HepG2 (cell line): ENCODE data around the gene PELI3. TPM values are rescaled to one million over a fixed set of nuclear protein-coding genes. Genes with fewer than 3 reads are reported as not detected.

Experiments
- ATAC-seq: fragments of 200-7000 bp; cut with Tn5 transposase; 3 replicates; pipeline ENCODE4 v1.9.1; 2020; ENCODE audit warnings: mild to moderate bottlenecking, moderate library complexity
- BruUV-seq: library from RNA; stranded (reverse); fragments of 400-500 nt; replicated peaks from 2 replicates; lab custom pipeline; 2021; lab: Mats Ljungman, UMichigan
- CTCF ChIA-PET: fragments of 300-600 bp; formaldehyde crosslinking; extraction: SDS; loops from one replicate; lab custom pipeline; 2021; ENCODE audit warnings: low total read pairs, inconsistent platforms, low intra/inter-chr PET ratio; lab: Yijun Ruan, JAX
- POLR2A ChIA-PET: fragments of 350-600 bp; sonication (Branson Sonifier 250); formaldehyde crosslinking; loops from one replicate; lab custom pipeline; 2020; ENCODE audit warnings: antibody characterized with exemption, inconsistent platforms; lab: Yijun Ruan, JAX
- DNase-seq: peaks from one replicate; pipeline ENCODE4 v3.0.0-alpha.2; 2015; ENCODE audit warnings: low spot score
- FAIRE-seq: peaks from 3 replicates; lab custom pipeline; 2011; peaks lifted over from hg19 to GRCh38; lab: Jason Lieb, UNC
- H2AFZ ChIP-seq: one replicate; pipeline ENCODE4 v1.6.1; 2011; ENCODE audit warnings: low read length, inconsistent platforms
- H3K27ac ChIP-seq: fragments of 300-600 bp; 3 replicates; pipeline ENCODE4 v1.8.0; 2011; ENCODE audit warnings: mixed run types, mild to moderate bottlenecking, mixed read lengths, low read length, inconsistent platforms; ENCODE audit not compliant: insufficient read depth; ENCODE audit errors: extremely low read length
- H3K27me3 ChIP-seq, 2 experiments: fragments of 200-600 bp in 1 of 2; 2 replicates in 1 of 2; 3 replicates in 1 of 2; pipeline versions ENCODE4 v1.6.0 to v1.8.0; 2011; ENCODE audit warnings: low read length in 2 of 2, mild to moderate bottlenecking in 2 of 2, moderate library complexity in 2 of 2, inconsistent platforms in 1 of 2; ENCODE audit not compliant: insufficient read depth in 2 of 2, control insufficient read depth in 1 of 2
- H3K36me3 ChIP-seq, 2 experiments: fragments of 200-600 bp in 1 of 2; replicated peaks in 1 of 2; 2 replicates in 1 of 2; 3 replicates in 1 of 2; pipeline versions ENCODE4 v1.5.1 to v1.8.0; 2011; ENCODE audit warnings: low read length in 2 of 2, inconsistent platforms in 1 of 2; ENCODE audit not compliant: insufficient read depth in 2 of 2, control insufficient read depth in 1 of 2
- H3K4me1 ChIP-seq: 2 replicates; pipeline ENCODE4 v1.5.1; 2012; ENCODE audit warnings: low read length, inconsistent platforms; ENCODE audit not compliant: insufficient read depth
- H3K4me2 ChIP-seq: 2 replicates; pipeline ENCODE4 v1.6.0; 2011; ENCODE audit warnings: low read depth, low read length, inconsistent platforms
- H3K4me3 ChIP-seq, 3 experiments: fragments of 200-600 bp in 1 of 3; sonication (generic), shearing (Covaris generic) in 1 of 3; replicated peaks in 1 of 3; 2 replicates each; pipeline ENCODE4 v1.5.1; 2011 to 2016; ENCODE audit warnings: low read length in 3 of 3, inconsistent platforms in 2 of 3, low read depth in 2 of 3, mild to moderate bottlenecking in 2 of 3, control low read depth in 1 of 3, mixed read lengths in 1 of 3; ENCODE audit not compliant: insufficient read depth in 1 of 3
- H3K79me2 ChIP-seq: one replicate; pipeline ENCODE4 v1.6.1; 2011; ENCODE audit warnings: low read length, inconsistent platforms; ENCODE audit not compliant: insufficient read depth
- H3K9ac ChIP-seq: 2 replicates; pipeline ENCODE4 v1.6.0; 2011; ENCODE audit warnings: mild to moderate bottlenecking, low read depth, low read length, inconsistent platforms; ENCODE audit not compliant: insufficient read depth
- H3K9me3 ChIP-seq: 2 replicates; pipeline ENCODE4 v1.5.1; 2012; ENCODE audit warnings: mild to moderate bottlenecking, low read length
- H4K20me1 ChIP-seq: 2 replicates; pipeline ENCODE4 v1.6.0; 2011; ENCODE audit warnings: inconsistent platforms, mild to moderate bottlenecking, low read length, moderate library complexity; ENCODE audit not compliant: insufficient read depth
- AGO2 ChIP-seq: fragments of 200-400 bp; formaldehyde crosslinking; optimal IDR thresholded peaks from 2 replicates; pipeline ENCODE3; 2017; ENCODE audit warnings: mild to moderate bottlenecking, low read depth, low read length, moderate library complexity
- NFE2L1 ChIP-seq: sonication (generic); formaldehyde crosslinking; IDR thresholded peaks from 2 replicates; pipeline ENCODE4 v1.4.0; 2020; ENCODE audit warnings: missing genetic modification reagents, mild to moderate bottlenecking, borderline replicate concordance
- ZBTB34 ChIP-seq: sonication (generic); formaldehyde crosslinking; IDR thresholded peaks from 2 replicates; pipeline ENCODE4 v1.8.0; 2022; ENCODE audit warnings: mild to moderate bottlenecking, missing genetic modification reagents
- ZNF12 ChIP-seq: sonication (generic); formaldehyde crosslinking; IDR thresholded peaks from 2 replicates; pipeline ENCODE4 v1.5.0; 2020; ENCODE audit warnings: missing genetic modification reagents
- ZNF143 ChIP-seq: sonication (generic); formaldehyde crosslinking; IDR thresholded peaks from 2 replicates; pipeline ENCODE4 v1.4.0; 2020; ENCODE audit warnings: missing genetic modification reagents
- WGBS: methylation state at CpG from one replicate; pipeline ENCODE4 v1.1.6; 2017; ENCODE audit warnings: low lambda C conversion rate; 5-methylcytosine and 5-hydroxymethylcytosine counted together
- in situ Hi-C: cut with HindIII; loops from 2 replicates; pipeline ENCODE4 v1.10.0; 2017; ENCODE audit warnings: low pct_unique_long_range_greater_than_20kb; ENCODE audit not compliant: extremely low pct_ligation_motif_present
- intact Hi-C: fragments of 100-400 bp; cut with micrococcal nuclease; formaldehyde crosslinking; loops from one replicate; pipeline ENCODE4 v1.10.0; 2022; ENCODE audit not compliant: unreplicated experiment
- polyA plus RNA-seq, 8 experiments: library from polyadenylated mRNA; depleted of rRNA in 3 of 8; stranded (reverse) in 7 of 8; unstranded in 1 of 8; fragments of >200 nt; fragmentation: Illumina TruSeq in 4 of 8; extraction: Trizol in 4 of 8; gene quantifications; 2 replicates each; pipeline versions ENCODE4 v1.2.1 to v1.2.3, GENCODE V29; 2011 to 2016; ENCODE audit warnings: low read depth in 4 of 8, missing spikeins in 1 of 8, mixed read lengths in 1 of 8; ENCODE audit not compliant: insufficient read depth in 1 of 8
- total RNA-seq, 5 experiments: library from RNA; depleted of rRNA; stranded (reverse); fragments of >200 nt; fragmentation: Illumina TruSeq; extraction: Trizol; gene quantifications; 2 replicates each; pipeline ENCODE4 v1.2.3, GENCODE V29; 2016; ENCODE audit warnings: low read depth in 1 of 5
- TF ChIP-seq, protein P1 (sequence below): sonication (generic); formaldehyde crosslinking; IDR thresholded peaks from 2 replicates; pipeline ENCODE4 v1.8.1; 2022; ENCODE audit warnings: low read depth, mild to moderate bottlenecking, missing genetic modification reagents

The PELI3 gene
- total and polyA plus RNA-seq, 2 of the 13 experiments (the other 11 are each of a cell fraction or from before 2014, with no cell fraction given), result 2.0 to 4.0 TPM

GRCh38 chr11:66473608-66474515 lies 7.2 kb downstream of the PELI3 start:
- FAIRE-seq (no peak), ATAC-seq (no peak), DNase-seq (no peak)
- Histone ChIP-seq H3K9ac (no peak overlapping the region), H3K79me2 (no peaks in the 10 kb centered on the region), H3K36me3 (peaks cover 0 to 2% of the 10 kb centered on the region in 2 experiments; a peak in 3 of 5 replicates), H3K4me1 (peaks cover 6% of the 10 kb centered on the region), H4K20me1 (no peaks in the 10 kb centered on the region), H3K27ac (no peak overlapping the region), H2AFZ (no peak overlapping the region), H3K27me3 (no peaks in the 10 kb centered on the region), H3K9me3 (no peaks in the 10 kb centered on the region), H3K4me3 (no peak overlapping the region), H3K4me2 (no peak overlapping the region)
- in situ Hi-C loops (no loop called here), intact Hi-C loops (no loop called here)
- POLR2A ChIA-PET, result no interaction called here
- 91% methylated on average over 5 of the region's 20 CpGs for WGBS
- CTCF ChIA-PET, result no interaction called here
- TF ChIP-seq ZNF12 (CRISPR knock-in tag), result no peak
- TF ChIP-seq AGO2, result peak; percentile 60
- TF ChIP-seq, protein P1, sequence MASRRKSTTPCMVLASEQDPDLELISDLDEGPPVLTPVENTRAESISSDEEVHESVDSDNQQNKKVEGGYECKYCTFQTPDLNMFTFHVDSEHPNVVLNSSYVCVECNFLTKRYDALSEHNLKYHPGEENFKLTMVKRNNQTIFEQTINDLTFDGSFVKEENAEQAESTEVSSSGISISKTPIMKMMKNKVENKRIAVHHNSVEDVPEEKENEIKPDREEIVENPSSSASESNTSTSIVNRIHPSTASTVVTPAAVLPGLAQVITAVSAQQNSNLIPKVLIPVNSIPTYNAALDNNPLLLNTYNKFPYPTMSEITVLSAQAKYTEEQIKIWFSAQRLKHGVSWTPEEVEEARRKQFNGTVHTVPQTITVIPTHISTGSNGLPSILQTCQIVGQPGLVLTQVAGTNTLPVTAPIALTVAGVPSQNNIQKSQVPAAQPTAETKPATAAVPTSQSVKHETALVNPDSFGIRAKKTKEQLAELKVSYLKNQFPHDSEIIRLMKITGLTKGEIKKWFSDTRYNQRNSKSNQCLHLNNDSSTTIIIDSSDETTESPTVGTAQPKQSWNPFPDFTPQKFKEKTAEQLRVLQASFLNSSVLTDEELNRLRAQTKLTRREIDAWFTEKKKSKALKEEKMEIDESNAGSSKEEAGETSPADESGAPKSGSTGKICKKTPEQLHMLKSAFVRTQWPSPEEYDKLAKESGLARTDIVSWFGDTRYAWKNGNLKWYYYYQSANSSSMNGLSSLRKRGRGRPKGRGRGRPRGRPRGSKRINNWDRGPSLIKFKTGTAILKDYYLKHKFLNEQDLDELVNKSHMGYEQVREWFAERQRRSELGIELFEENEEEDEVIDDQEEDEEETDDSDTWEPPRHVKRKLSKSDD (CRISPR knock-in tag), result no peak
- no peak for TF ChIP-seq NFE2L1 (CRISPR knock-in tag)
- TF ChIP-seq ZNF143 (CRISPR knock-in tag), result no peak
- TF ChIP-seq ZBTB34 (CRISPR knock-in tag), result no peak
- BruUV-seq, result no TSS peak
